ENCODE data around the gene NDUFV3. TPM values are rescaled to one million over a fixed set of nuclear protein-coding genes. Genes with fewer than 3 reads are reported as not detected.

NDUFV3 gene
- total and polyA plus RNA-seq, 2 of the 13 experiments (the other 11 are each of a cell fraction or from before 2014, with no cell fraction given), result 14.2 to 29.6 TPM

DNA sequence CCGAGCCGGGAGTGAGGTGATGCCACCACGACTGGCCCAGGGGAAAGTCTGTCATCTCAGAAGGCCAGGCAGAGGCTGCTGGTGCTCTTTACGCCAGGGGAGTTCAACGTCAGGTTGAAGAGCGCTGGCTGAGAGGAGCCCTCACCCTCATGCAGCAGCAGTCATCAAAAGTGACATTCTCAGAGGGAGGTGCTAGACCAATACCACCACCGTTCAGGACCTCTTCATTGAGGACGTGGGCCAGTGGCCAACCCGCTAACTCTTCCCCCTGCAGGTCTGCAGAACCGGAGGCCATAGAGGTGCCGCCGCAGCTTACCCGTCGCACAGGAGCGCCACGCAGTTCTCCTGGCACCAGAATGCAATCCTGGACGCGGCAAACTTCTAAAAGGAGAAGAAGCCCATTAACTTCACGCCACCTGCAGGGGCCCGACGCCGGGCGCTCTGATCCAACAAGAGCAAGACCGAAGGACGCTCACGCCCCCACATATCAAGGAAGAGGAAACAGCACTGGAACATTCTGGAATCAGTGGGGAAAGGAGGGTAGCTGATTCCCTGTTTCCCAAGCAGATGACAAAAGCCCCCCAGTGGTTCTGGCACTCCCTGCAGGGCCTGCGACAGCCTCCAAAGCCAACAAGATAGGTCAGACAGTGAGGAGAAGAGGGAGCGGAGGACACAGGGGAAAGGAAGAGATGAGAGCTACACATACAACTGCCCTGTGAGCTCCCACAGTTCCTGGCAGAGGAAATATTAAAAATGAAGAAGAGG is 38.7 kb upstream of the NDUFV3 start (continued):
- TF ChIP-seq E2F1 (CRISPR knock-in tag; IDR thresholded peaks at IDR 0.05) (no peak), ADNP (CRISPR knock-in tag; IDR thresholded peaks at IDR 0.05) (no peak), MBD4 (IDR thresholded peaks at IDR 0.05; ENCODE audit: borderline replicate concordance, low read length) (no peak), MBNL3 (CRISPR knock-in tag; conservative IDR thresholded peaks at IDR 0.05) (no peak)
- TF ChIP-seq, protein P1, sequence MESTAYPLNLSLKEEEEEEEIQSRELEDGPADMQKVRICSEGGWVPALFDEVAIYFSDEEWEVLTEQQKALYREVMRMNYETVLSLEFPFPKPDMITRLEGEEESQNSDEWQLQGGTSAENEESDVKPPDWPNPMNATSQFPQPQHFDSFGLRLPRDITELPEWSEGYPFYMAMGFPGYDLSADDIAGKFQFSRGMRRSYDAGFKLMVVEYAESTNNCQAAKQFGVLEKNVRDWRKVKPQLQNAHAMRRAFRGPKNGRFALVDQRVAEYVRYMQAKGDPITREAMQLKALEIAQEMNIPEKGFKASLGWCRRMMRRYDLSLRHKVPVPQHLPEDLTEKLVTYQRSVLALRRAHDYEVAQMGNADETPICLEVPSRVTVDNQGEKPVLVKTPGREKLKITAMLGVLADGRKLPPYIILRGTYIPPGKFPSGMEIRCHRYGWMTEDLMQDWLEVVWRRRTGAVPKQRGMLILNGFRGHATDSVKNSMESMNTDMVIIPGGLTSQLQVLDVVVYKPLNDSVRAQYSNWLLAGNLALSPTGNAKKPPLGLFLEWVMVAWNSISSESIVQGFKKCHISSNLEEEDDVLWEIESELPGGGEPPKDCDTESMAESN (CRISPR knock-in tag; conservative IDR thresholded peaks at IDR 0.05), result no peak

DNA sequence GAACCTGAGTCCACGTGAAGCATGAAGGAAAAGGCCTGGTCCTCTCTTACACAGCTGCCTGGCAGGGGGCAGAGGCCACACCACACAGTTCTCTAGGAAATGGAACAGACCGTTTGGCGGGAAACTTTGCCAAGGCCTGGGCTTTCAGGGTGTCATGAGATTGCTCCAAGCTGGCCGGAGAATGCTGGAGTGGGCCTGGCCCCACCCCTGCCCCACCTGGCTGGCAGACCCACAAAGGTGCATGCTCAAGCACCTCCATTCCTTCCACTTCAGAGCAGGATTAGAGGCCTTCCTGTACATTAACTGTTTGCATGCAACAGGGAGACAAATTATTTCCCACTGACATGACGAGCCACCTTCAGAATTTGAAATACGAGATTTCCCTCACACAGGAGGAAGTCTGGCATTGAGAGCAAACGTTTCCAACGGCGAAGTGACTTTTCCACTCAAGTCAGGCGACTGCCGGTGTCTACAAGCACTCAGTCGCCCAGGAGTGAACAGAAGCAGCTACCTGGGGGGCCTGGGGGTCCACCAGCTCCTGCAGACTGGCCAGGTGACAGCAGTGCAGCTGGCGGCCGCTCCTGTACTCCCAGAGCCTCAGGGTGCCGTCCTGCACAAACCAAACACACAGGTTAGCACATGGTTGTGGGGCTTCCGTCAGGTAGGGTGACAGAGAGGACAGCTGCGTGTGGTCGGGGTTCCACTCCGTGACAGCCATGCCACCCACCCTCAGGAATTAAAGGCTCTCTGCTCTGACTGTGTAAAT is 37.8 kb upstream of the NDUFV3 start:
- Histone ChIP-seq H3K4me3 (replicated peaks in 1 of 3; ENCODE audit: insufficient read depth in 1 of 3, low read depth in 2 of 3, low read length in 3 of 3) (no peak overlapping the region), H3K79me2 (ENCODE audit: insufficient read depth, low read length) (no peaks in the 10 kb centered on the region), H3K27me3 (ENCODE audit: control insufficient read depth in 1 of 2, insufficient read depth in 2 of 2, low read length in 2 of 2) (no peaks in the 10 kb centered on the region; a peak in 1 of 5 replicates), H3K27ac (ENCODE audit: extremely low read length, insufficient read depth, low read length) (no peak overlapping the region), H3K9me3 (ENCODE audit: low read length) (no peaks in the 10 kb centered on the region), H3K4me1 (ENCODE audit: insufficient read depth, low read length) (no peaks in the 10 kb centered on the region), H3K36me3 (replicated peaks in 1 of 2; ENCODE audit: control insufficient read depth in 1 of 2, insufficient read depth in 2 of 2, low read length in 2 of 2) (peaks cover 50 to 94% of the 10 kb centered on the region in 2 experiments), H2AFZ (ENCODE audit: low read length) (no peak overlapping the region), H3K4me2 (ENCODE audit: low read depth, low read length) (no peak overlapping the region), H3K9ac (ENCODE audit: insufficient read depth, low read depth, low read length) (no peak overlapping the region), H4K20me1 (ENCODE audit: insufficient read depth, low read length) (no peaks in the 10 kb centered on the region)
- 96% methylated on average over 15 of the region's 19 CpGs for WGBS (ENCODE audit: low lambda C conversion rate)
- FAIRE-seq, result no peak
- intact Hi-C loops (cut with micrococcal nuclease; ENCODE audit: unreplicated experiment), result no loop called here
- no TSS peak for BruUV-seq (replicated peaks)
- ATAC-seq, result no peak
- ChIA-PET CTCF (ENCODE audit: low intra/inter-chr PET ratio, low total read pairs) (no interaction called here), POLR2A (no interaction called here)
- no peak for DNase-seq (ENCODE audit: low spot score)
- in situ Hi-C loops (cut with HindIII; ENCODE audit: extremely low pct_ligation_motif_present, low pct_unique_long_range_greater_than_20kb), result no loop called here
- TF ChIP-seq, protein P2, sequence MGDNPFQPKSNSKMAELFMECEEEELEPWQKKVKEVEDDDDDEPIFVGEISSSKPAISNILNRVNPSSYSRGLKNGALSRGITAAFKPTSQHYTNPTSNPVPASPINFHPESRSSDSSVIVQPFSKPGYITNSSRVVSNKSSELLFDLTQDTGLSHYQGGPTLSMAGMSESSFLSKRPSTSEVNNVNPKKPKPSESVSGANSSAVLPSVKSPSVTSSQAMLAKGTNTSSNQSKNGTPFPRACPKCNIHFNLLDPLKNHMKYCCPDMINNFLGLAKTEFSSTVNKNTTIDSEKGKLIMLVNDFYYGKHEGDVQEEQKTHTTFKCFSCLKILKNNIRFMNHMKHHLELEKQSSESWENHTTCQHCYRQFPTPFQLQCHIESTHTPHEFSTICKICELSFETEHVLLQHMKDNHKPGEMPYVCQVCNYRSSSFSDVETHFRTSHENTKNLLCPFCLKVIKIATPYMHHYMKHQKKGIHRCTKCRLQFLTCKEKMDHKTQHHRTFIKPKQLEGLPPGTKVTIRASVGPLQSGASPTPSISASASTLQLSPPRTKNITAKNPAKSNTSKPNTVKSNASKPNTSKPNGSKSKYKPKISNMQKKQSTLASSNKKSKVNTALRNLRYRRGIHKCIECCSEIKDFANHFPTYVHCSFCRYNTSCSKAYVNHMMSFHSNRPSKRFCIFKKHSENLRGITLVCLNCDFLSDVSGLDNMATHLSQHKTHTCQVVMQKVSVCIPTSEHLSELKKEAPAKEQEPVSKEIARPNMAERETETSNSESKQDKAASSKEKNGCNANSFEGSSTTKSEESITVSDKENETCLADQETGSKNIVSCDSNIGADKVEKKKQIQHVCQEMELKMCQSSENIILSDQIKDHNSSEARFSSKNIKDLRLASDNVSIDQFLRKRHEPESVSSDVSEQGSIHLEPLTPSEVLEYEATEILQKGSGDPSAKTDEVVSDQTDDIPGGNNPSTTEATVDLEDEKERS (CRISPR knock-in tag; IDR thresholded peaks at IDR 0.05), result no peak
- no peak for TF ChIP-seq DNMT1 (CRISPR knock-in tag; IDR thresholded peaks at IDR 0.05)
- no peak for TF ChIP-seq ZNF615 (CRISPR knock-in tag; IDR thresholded peaks at IDR 0.05; ENCODE audit: borderline replicate concordance)
- no peak for TF ChIP-seq SYNCRIP (IDR thresholded peaks at IDR 0.05; ENCODE audit: insufficient read depth, low read depth, low read length)
- TF ChIP-seq CCAR2 (optimal IDR thresholded peaks at IDR 0.05; ENCODE audit: low read depth, low read length), result no peak
- no peak for TF ChIP-seq PCBP2 (optimal IDR thresholded peaks at IDR 0.05; ENCODE audit: low read depth, low read length, poor library complexity, severe bottlenecking)
- no peak for TF ChIP-seq AGO1 (IDR thresholded peaks at IDR 0.05; ENCODE audit: low read depth, low read length, poor library complexity, severe bottlenecking)
